GM19395 (cell line): ENCODE data around the gene RAB3IL1.
"Not testable (repeated sequence)": the region's sequence is repeated elsewhere in the genome, so short reads cannot be mapped to it uniquely, and the experiment has no call there.

Source experiments
- ATAC-seq: cut with Tn5 transposase; IDR thresholded peaks from one replicate; pipeline ENCODE4 v1.9.1; 2021; ENCODE audit warnings: mild to moderate bottlenecking, moderate library complexity; ENCODE audit not compliant: unreplicated experiment

RAB3IL1 gene

GRCh38 chr11:61888590-61888989 is 28.8 kb downstream of the RAB3IL1 start:
- no peak for ATAC-seq

GRCh38 chr11:61887839-61888494 is 29.4 kb downstream of the RAB3IL1 start:
- ATAC-seq, result no peak

GRCh38 chr11:61886643-61887042 is 30.7 kb downstream of the RAB3IL1 start:
- no peak for ATAC-seq

GRCh38 chr11:61885784-61886580 is 31.4 kb downstream of the RAB3IL1 start:
- no peak for ATAC-seq

- no peak for ATAC-seq
Observed at GRCh38 chr11:61885166-61885778, 32.1 kb downstream of the RAB3IL1 start.

- ATAC-seq, result no peak
Observed at GRCh38 chr11:61883947-61884346, 33.4 kb downstream of the RAB3IL1 start.

GRCh38 chr11:61883327-61883726 is 34.0 kb downstream of the RAB3IL1 start:
- ATAC-seq, result no peak

- ATAC-seq, result no peak
Observed at GRCh38 chr11:61882879-61883278, 34.5 kb downstream of the RAB3IL1 start.

- ATAC-seq, result not testable (repeated sequence)
Observed at GRCh38 chr11:61882267-61882666, 35.1 kb downstream of the RAB3IL1 start.

- no peak for ATAC-seq
Observed at GRCh38 chr11:61881397-61881796, 36.0 kb downstream of the RAB3IL1 start.

- no peak for ATAC-seq
Observed at GRCh38 chr11:61880454-61880853, 36.9 kb downstream of the RAB3IL1 start.

- no peak for ATAC-seq
Observed at GRCh38 chr11:61880031-61880430, 37.3 kb downstream of the RAB3IL1 start.

GRCh38 chr11:61879152-61879551 is 38.2 kb downstream of the RAB3IL1 start:
- no peak for ATAC-seq

- no peak for ATAC-seq
Observed at GRCh38 chr11:61875698-61876097, 41.7 kb downstream of the RAB3IL1 start.

- no peak for ATAC-seq
Observed at GRCh38 chr11:61874853-61875252, 42.5 kb downstream of the RAB3IL1 start.

- no peak for ATAC-seq
Observed at GRCh38 chr11:61874377-61874809, 43.0 kb downstream of the RAB3IL1 start.

GRCh38 chr11:61873588-61874376 is 43.6 kb downstream of the RAB3IL1 start:
- no peak for ATAC-seq

- ATAC-seq, result no peak
Observed at GRCh38 chr11:61872935-61873565, 44.3 kb downstream of the RAB3IL1 start.

GRCh38 chr11:61871158-61871597 is 46.2 kb downstream of the RAB3IL1 start:
- peak; percentile 73 for ATAC-seq

GRCh38 chr11:61870541-61871031 is 46.8 kb downstream of the RAB3IL1 start:
- no peak for ATAC-seq
